ENCODE measurements around the gene SPATA16.

The SPATA16 gene

GRCh38 chr3:173089283-173089682, 51.8 kb downstream of the SPATA16 start:
- Histone ChIP-seq H3K4me3 (ENCODE audit: low read length) (no peak overlapping the region), H3K27ac (ENCODE audit: low read length) (no peak overlapping the region), H3F3A (ENCODE audit: insufficient read depth, low read length) (no peaks in the 10 kb centered on the region), H3K27me3 (replicated peaks; ENCODE audit: insufficient read depth, low read length) (no peaks in the 10 kb centered on the region), H3K9me2 (replicated peaks; ENCODE audit: insufficient read depth, low read length) (no peaks in the 10 kb centered on the region), H3K79me2 (ENCODE audit: low read length) (no peaks in the 10 kb centered on the region), H3K4me1 (ENCODE audit: low read length) (no peaks in the 10 kb centered on the region), H3K36me3 (replicated peaks; ENCODE audit: insufficient read depth, low read length) (no peaks in the 10 kb centered on the region), H3K9me3 (replicated peaks; ENCODE audit: insufficient read depth, low read length) (no peaks in the 10 kb centered on the region), H3K4me2 (ENCODE audit: low read depth, low read length) (no peak overlapping the region), H3K9ac (ENCODE audit: low read length) (no peak overlapping the region), H2AFZ (ENCODE audit: low read length) (no peak overlapping the region), H4K20me1 (ENCODE audit: insufficient read depth, low read length) (no peaks in the 10 kb centered on the region)
- no peak for DNase-seq
- TF ChIP-seq CTCF (IDR thresholded peaks at IDR 0.05; ENCODE audit: low read length) (no peak), EZH2phosphoT487 (IDR thresholded peaks at IDR 0.05; ENCODE audit: low read length) (no peak), EZH2 (optimal IDR thresholded peaks at IDR 0.05; ENCODE audit: low read depth, low read length) (no peak)

- no peak overlapping the region for H3K4me2 ChIP-seq (ENCODE audit: low read depth, low read length)
- H3K4me3 ChIP-seq (ENCODE audit: low read length): no peak overlapping the region
- no peaks in the 10 kb centered on the region for H3K79me2 ChIP-seq (ENCODE audit: low read length)
- no peaks in the 10 kb centered on the region for H3K4me1 ChIP-seq (ENCODE audit: low read length)
- DNase-seq: no peak
- H3K9me3 ChIP-seq (replicated peaks; ENCODE audit: insufficient read depth, low read length): no peaks in the 10 kb centered on the region
- H3K9me2 ChIP-seq (replicated peaks; ENCODE audit: insufficient read depth, low read length): no peaks in the 10 kb centered on the region
- H2AFZ ChIP-seq (ENCODE audit: low read length): no peak overlapping the region
- H3F3A ChIP-seq (ENCODE audit: insufficient read depth, low read length): no peaks in the 10 kb centered on the region
- H3K27ac ChIP-seq (ENCODE audit: low read length): no peak overlapping the region
- no peaks in the 10 kb centered on the region for H3K27me3 ChIP-seq (replicated peaks; ENCODE audit: insufficient read depth, low read length)
- no peaks in the 10 kb centered on the region for H4K20me1 ChIP-seq (ENCODE audit: insufficient read depth, low read length)
- TF ChIP-seq EZH2 (optimal IDR thresholded peaks at IDR 0.05; ENCODE audit: low read depth, low read length) (no peak), CTCF (IDR thresholded peaks at IDR 0.05; ENCODE audit: low read length) (no peak), EZH2phosphoT487 (IDR thresholded peaks at IDR 0.05; ENCODE audit: low read length) (no peak)
- H3K36me3 ChIP-seq (replicated peaks; ENCODE audit: insufficient read depth, low read length): no peaks in the 10 kb centered on the region
- H3K9ac ChIP-seq (ENCODE audit: low read length): no peak overlapping the region
Measured at GRCh38 chr3:173078525-173078924, 62.5 kb downstream of the SPATA16 start.

- no peaks in the 10 kb centered on the region for H4K20me1 ChIP-seq (ENCODE audit: insufficient read depth, low read length)
- peak; percentile 58 for DNase-seq
- H3K9ac ChIP-seq (ENCODE audit: low read length): no peak overlapping the region
- no peak overlapping the region for H2AFZ ChIP-seq (ENCODE audit: low read length)
- H3K4me1 ChIP-seq (ENCODE audit: low read length): peaks cover 19% of the 10 kb centered on the region
- no peaks in the 10 kb centered on the region for H3K9me3 ChIP-seq (replicated peaks; ENCODE audit: insufficient read depth, low read length)
- H3K27me3 ChIP-seq (replicated peaks; ENCODE audit: insufficient read depth, low read length): no peaks in the 10 kb centered on the region
- no peak overlapping the region for H3K4me3 ChIP-seq (ENCODE audit: low read length)
- H3K79me2 ChIP-seq (ENCODE audit: low read length): no peaks in the 10 kb centered on the region
- peaks cover 15% of the 10 kb centered on the region for H3F3A ChIP-seq (ENCODE audit: insufficient read depth, low read length)
- TF ChIP-seq CTCF (IDR thresholded peaks at IDR 0.05; ENCODE audit: low read length) (no peak), EZH2 (optimal IDR thresholded peaks at IDR 0.05; ENCODE audit: low read depth, low read length) (no peak), EZH2phosphoT487 (IDR thresholded peaks at IDR 0.05; ENCODE audit: low read length) (no peak)
- H3K27ac ChIP-seq (ENCODE audit: low read length): no peak overlapping the region
- no peaks in the 10 kb centered on the region for H3K9me2 ChIP-seq (replicated peaks; ENCODE audit: insufficient read depth, low read length)
- peak overlapping the region; percentile 48 for H3K4me2 ChIP-seq (ENCODE audit: low read depth, low read length)
- H3K36me3 ChIP-seq (replicated peaks; ENCODE audit: insufficient read depth, low read length): no peaks in the 10 kb centered on the region
Measured at GRCh38 chr3:173066044-173067004, 74.7 kb downstream of the SPATA16 start.
